Endothelial cell (in vitro differentiated cells): ENCODE data around the gene GUK1. TPM values are rescaled to one million over a fixed set of nuclear protein-coding genes. Genes with fewer than 3 reads are reported as not detected.

ENCODE experiments used
- DNase-seq: peaks from one replicate; pipeline ENCODE4 v3.0.0; 2021; ENCODE audit warnings: low spot score
- H3K27ac Mint-ChIP-seq: one replicate; pipeline ENCODE4 v1.8.0; 2021; ENCODE audit warnings: mixed read lengths, inconsistent platforms; ENCODE audit not compliant: unreplicated experiment
- H3K27me3 Mint-ChIP-seq: one replicate; pipeline ENCODE4 v1.8.0; 2021; ENCODE audit warnings: mild to moderate bottlenecking, moderate library complexity, mixed read lengths, inconsistent platforms; ENCODE audit not compliant: unreplicated experiment
- H3K36me3 Mint-ChIP-seq: one replicate; pipeline ENCODE4 v1.8.0; 2021; ENCODE audit warnings: mild to moderate bottlenecking, low read depth, mixed read lengths, inconsistent platforms; ENCODE audit not compliant: unreplicated experiment
- H3K4me1 Mint-ChIP-seq: one replicate; pipeline ENCODE4 v1.8.0; 2021; ENCODE audit warnings: mild to moderate bottlenecking, mixed read lengths, inconsistent platforms; ENCODE audit not compliant: unreplicated experiment
- H3K4me3 Mint-ChIP-seq: one replicate; pipeline ENCODE4 v1.8.0; 2021; ENCODE audit warnings: mild to moderate bottlenecking, mixed read lengths, inconsistent platforms; ENCODE audit not compliant: unreplicated experiment
- H3K9me3 Mint-ChIP-seq: one replicate; pipeline ENCODE4 v1.8.0; 2021; ENCODE audit warnings: mixed read lengths, inconsistent platforms; ENCODE audit not compliant: unreplicated experiment
- total RNA-seq: library from RNA; stranded (reverse); fragmentation: NEBNext Ultra II Directional; extraction: Animal tissue kit (Norgen Biotek cat#: 25700); gene quantifications from one replicate; pipeline ENCODE4 v1.2.1, GENCODE V29; 2021; ENCODE audit not compliant: unreplicated experiment
- TF ChIP-seq, protein P1 (sequence below): fragments of 200-600 bp; sonication (generic); IDR thresholded peaks from one replicate; pipeline ENCODE4 v1.5.0; 2021; ENCODE audit warnings: antibody characterized with exemption; ENCODE audit not compliant: unreplicated experiment

GUK1 gene
- total RNA-seq, 1 donor from 2014 or later = 280 TPM

DNA sequence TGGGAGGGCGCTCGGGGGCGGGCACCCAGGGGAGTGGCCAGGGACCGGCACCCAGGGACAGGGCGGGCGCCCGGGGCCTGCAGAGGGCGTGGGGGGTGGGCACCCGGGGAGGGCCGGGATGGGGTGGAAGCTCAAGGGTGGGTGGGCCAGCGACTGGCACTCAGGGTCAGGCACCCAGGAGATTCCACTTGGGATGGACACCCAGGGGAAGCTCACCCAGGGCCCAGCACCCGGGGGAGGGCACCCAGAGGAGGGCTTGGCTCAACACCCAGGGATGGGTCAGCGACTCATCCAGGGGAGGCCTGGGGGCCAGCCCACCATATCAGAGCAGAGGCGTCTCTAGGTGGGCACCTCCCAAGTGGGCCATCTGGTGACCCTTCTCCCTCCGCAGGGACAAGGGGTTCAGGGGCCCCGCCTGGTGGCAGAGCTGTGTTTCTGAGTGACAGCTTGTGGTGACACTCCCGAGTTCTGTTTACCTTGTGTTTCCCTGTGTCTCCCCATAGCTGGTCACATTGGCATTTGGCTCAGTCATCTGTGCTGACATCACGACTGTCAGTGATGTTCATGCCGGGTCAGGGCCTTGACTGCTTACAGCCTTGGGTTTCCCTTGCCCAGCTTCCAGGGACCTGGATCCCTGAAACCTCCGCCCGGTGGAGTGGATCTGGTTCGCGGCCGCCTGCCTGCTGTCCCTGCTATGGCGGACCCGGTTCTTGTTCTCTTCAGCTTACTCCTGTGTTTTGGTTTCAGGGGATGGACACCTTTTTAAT is 26.3 kb downstream of the GUK1 start:
- TF ChIP-seq, protein P1, sequence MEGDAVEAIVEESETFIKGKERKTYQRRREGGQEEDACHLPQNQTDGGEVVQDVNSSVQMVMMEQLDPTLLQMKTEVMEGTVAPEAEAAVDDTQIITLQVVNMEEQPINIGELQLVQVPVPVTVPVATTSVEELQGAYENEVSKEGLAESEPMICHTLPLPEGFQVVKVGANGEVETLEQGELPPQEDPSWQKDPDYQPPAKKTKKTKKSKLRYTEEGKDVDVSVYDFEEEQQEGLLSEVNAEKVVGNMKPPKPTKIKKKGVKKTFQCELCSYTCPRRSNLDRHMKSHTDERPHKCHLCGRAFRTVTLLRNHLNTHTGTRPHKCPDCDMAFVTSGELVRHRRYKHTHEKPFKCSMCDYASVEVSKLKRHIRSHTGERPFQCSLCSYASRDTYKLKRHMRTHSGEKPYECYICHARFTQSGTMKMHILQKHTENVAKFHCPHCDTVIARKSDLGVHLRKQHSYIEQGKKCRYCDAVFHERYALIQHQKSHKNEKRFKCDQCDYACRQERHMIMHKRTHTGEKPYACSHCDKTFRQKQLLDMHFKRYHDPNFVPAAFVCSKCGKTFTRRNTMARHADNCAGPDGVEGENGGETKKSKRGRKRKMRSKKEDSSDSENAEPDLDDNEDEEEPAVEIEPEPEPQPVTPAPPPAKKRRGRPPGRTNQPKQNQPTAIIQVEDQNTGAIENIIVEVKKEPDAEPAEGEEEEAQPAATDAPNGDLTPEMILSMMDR = no peak
- peaks cover 37% of the 10 kb centered on the region for H3K4me1 Mint-ChIP-seq
- H3K27ac Mint-ChIP-seq = peak overlapping the region; percentile 86
- peak; percentile 44 for DNase-seq
- H3K27me3 Mint-ChIP-seq = peaks cover 13% of the 10 kb centered on the region
- H3K36me3 Mint-ChIP-seq = peaks cover 13% of the 10 kb centered on the region
- peak overlapping the region; percentile 89 for H3K4me3 Mint-ChIP-seq
- H3K9me3 Mint-ChIP-seq = no peaks in the 10 kb centered on the region

DNA sequence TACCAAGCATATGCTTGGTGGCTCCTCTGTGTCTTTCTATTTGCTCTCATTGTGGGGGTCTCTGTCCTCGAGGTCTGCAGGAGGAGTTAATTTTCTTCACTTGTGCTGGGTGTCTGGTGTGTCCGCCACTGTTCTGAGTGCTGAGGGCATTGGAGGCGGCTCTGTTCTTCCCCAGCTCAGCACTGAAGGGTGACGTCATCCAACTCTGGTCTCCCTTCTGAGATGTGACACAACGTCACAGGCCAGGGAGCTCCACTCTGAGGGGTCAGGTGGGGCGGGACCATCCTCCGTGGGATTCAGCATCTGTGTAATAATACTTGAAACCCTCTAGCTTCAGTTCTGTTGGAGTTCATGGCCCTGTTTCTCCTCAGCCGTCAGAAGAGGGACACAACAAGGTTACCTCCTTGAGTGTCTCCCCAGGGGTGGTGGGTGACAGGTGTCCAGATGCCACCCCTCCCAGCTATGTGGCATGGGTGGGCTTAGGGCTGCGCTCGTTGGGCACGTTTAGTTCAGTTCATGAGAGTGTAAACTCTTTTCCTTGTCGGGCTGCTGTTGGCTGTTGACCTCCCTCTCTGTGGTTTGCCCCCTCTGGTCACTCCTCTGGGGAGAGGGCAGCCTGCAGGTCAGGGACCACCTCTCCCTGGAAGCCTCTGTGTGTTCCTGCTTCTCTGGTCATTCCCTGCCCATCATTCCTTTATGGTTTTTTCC is 28.6 kb downstream of the GUK1 start:
- H3K27ac Mint-ChIP-seq = no peak overlapping the region
- TF ChIP-seq, protein P1 = no peak

DNA sequence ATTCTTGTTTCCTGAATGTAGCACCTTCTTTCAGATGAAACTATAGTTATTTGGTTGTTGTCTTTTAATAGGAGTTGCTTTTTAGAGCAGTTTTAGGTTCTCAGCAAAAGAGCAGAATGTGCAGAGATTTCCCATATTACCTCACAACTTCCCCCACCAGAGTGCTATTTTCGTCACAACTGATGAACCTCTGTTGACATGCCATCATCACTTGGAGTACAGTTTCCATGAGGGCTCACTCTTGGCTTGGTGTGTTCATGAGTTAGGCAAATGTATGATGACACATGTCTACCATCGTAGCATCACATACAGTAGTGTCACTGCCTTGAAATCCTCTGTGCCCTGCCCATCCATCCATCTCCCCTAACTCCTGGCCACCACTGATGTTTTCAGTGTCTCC is 29.3 kb downstream of the GUK1 start:
- Mint-ChIP-seq H3K9me3 (no peaks in the 10 kb centered on the region), H3K36me3 (peaks cover 23% of the 10 kb centered on the region), H3K4me1 (peaks cover 18% of the 10 kb centered on the region), H3K27me3 (peaks cover 20% of the 10 kb centered on the region), H3K4me3 (peak overlapping the region; percentile 22), H3K27ac (no peak overlapping the region)
- TF ChIP-seq, protein P1 = no peak
- DNase-seq = no peak

More for the DNA sequence above, 28.6 kb downstream of the GUK1 start:
- H3K4me1 Mint-ChIP-seq = peaks cover 24% of the 10 kb centered on the region
- no peak for DNase-seq
- H3K27me3 Mint-ChIP-seq = peaks cover 21% of the 10 kb centered on the region
- H3K36me3 Mint-ChIP-seq = peaks cover 23% of the 10 kb centered on the region
- peak overlapping the region; percentile 22 for H3K4me3 Mint-ChIP-seq
- H3K9me3 Mint-ChIP-seq = no peaks in the 10 kb centered on the region

DNA sequence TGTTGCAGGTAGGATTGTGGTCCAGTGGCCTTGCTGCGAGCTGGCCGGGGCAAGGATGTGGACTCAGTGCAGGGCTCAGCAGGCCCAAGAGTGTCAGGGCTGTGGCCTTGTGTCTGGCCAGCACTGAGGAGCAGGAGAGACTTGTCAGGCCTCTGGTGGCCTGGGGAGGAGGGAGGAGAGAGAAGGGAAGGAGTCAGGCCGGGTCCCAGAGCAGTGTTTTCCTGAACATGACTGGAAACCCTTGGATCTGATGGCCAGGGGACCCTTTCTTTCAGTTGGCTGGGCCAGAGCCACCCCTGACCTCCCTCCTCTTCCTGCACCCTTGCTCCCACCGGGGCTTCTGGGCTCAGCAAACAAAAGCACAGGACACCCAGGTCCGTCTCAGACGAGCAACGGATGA is 30.6 kb downstream of the GUK1 start:
- no peak for DNase-seq
- peaks cover 19% of the 10 kb centered on the region for H3K36me3 Mint-ChIP-seq
- TF ChIP-seq, protein P1 = no peak
- no peak overlapping the region for H3K27ac Mint-ChIP-seq
- peaks cover 16% of the 10 kb centered on the region for H3K27me3 Mint-ChIP-seq
- H3K4me3 Mint-ChIP-seq = no peak overlapping the region
- no peaks in the 10 kb centered on the region for H3K9me3 Mint-ChIP-seq
- H3K4me1 Mint-ChIP-seq = peaks cover 11% of the 10 kb centered on the region
